ENCODE results near the gene TGFBR3.

TGFBR3 gene

GRCh38 chr1:91727763-91728162, 158.2 kb downstream of the TGFBR3 start:
- H3K4me1 ChIP-seq (ENCODE audit: insufficient read depth, low read length), result no peaks in the 10 kb centered on the region
- no peak overlapping the region for H3K4me2 ChIP-seq (ENCODE audit: insufficient read depth, low read length)
- no peak overlapping the region for H2AFZ ChIP-seq (ENCODE audit: low read depth, low read length)
- no peak for ATAC-seq (ENCODE audit: insufficient read depth, low read depth)
- H3K27me3 ChIP-seq (ENCODE audit: insufficient read depth, low read length, poor library complexity), result no peaks in the 10 kb centered on the region
- H3K9me3 ChIP-seq (ENCODE audit: insufficient read depth, low read length, severe bottlenecking), result no peaks in the 10 kb centered on the region
- no peak overlapping the region for H3K9ac ChIP-seq (ENCODE audit: low read depth, low read length)
- no peaks in the 10 kb centered on the region for H4K20me1 ChIP-seq (ENCODE audit: insufficient read depth, low read length)
- no peak for DNase-seq
- H3K79me2 ChIP-seq (ENCODE audit: insufficient read depth, low read length), result no peaks in the 10 kb centered on the region
- H3K27ac ChIP-seq (ENCODE audit: low read length), result no peak overlapping the region
- H3K4me3 ChIP-seq (ENCODE audit: low read depth in 1 of 2, low read length in 2 of 2), result no peak overlapping the region
- no peaks in the 10 kb centered on the region for H3K36me3 ChIP-seq (ENCODE audit: insufficient read depth, low read length)
- TF ChIP-seq EZH2 (IDR thresholded peaks at IDR 0.05; ENCODE audit: borderline replicate concordance, low read depth, low read length, severe bottlenecking) (no peak), CTCF (IDR thresholded peaks at IDR 0.05; ENCODE audit: borderline replicate concordance, extremely low read depth, low read length, poor library complexity, severe bottlenecking) (no peak)

- Histone ChIP-seq H4K20me1 (ENCODE audit: insufficient read depth, low read length) (no peaks in the 10 kb centered on the region), H3K9ac (ENCODE audit: low read depth, low read length) (no peak overlapping the region), H3K4me3 (ENCODE audit: low read depth in 1 of 2, low read length in 2 of 2) (no peak overlapping the region), H3K4me1 (ENCODE audit: insufficient read depth, low read length) (no peaks in the 10 kb centered on the region), H3K9me3 (ENCODE audit: insufficient read depth, low read length, severe bottlenecking) (no peaks in the 10 kb centered on the region), H3K79me2 (ENCODE audit: insufficient read depth, low read length) (no peaks in the 10 kb centered on the region), H3K36me3 (ENCODE audit: insufficient read depth, low read length) (no peaks in the 10 kb centered on the region), H3K27me3 (ENCODE audit: insufficient read depth, low read length, poor library complexity) (no peaks in the 10 kb centered on the region), H3K27ac (ENCODE audit: low read length) (no peak overlapping the region), H3K4me2 (ENCODE audit: insufficient read depth, low read length) (no peak overlapping the region), H2AFZ (ENCODE audit: low read depth, low read length) (no peak overlapping the region)
- ATAC-seq (ENCODE audit: insufficient read depth, low read depth) (no peak), DNase-seq (no peak)
- no peak for TF ChIP-seq EZH2 (IDR thresholded peaks at IDR 0.05; ENCODE audit: borderline replicate concordance, low read depth, low read length, severe bottlenecking)
- TF ChIP-seq CTCF (IDR thresholded peaks at IDR 0.05; ENCODE audit: borderline replicate concordance, extremely low read depth, low read length, poor library complexity, severe bottlenecking), result no peak
Measured at GRCh38 chr1:91725989-91726721, 159.8 kb downstream of the TGFBR3 start.

GRCh38 chr1:91725618-91725988, 160.3 kb downstream of the TGFBR3 start:
- H3K4me3 ChIP-seq (ENCODE audit: low read depth in 1 of 2, low read length in 2 of 2), result no peak overlapping the region

More at GRCh38 chr1:91725618-91725988, 160.3 kb downstream of the TGFBR3 start:
- Histone ChIP-seq H3K27ac (ENCODE audit: low read length) (no peak overlapping the region), H3K4me1 (ENCODE audit: insufficient read depth, low read length) (no peaks in the 10 kb centered on the region), H3K27me3 (ENCODE audit: insufficient read depth, low read length, poor library complexity) (no peaks in the 10 kb centered on the region), H3K79me2 (ENCODE audit: insufficient read depth, low read length) (no peaks in the 10 kb centered on the region), H2AFZ (ENCODE audit: low read depth, low read length) (no peak overlapping the region), H3K9me3 (ENCODE audit: insufficient read depth, low read length, severe bottlenecking) (no peaks in the 10 kb centered on the region), H3K36me3 (ENCODE audit: insufficient read depth, low read length) (no peaks in the 10 kb centered on the region), H4K20me1 (ENCODE audit: insufficient read depth, low read length) (no peaks in the 10 kb centered on the region), H3K9ac (ENCODE audit: low read depth, low read length) (no peak overlapping the region), H3K4me2 (ENCODE audit: insufficient read depth, low read length) (no peak overlapping the region)
- no peak for TF ChIP-seq CTCF (IDR thresholded peaks at IDR 0.05; ENCODE audit: borderline replicate concordance, extremely low read depth, low read length, poor library complexity, severe bottlenecking)
- TF ChIP-seq EZH2 (IDR thresholded peaks at IDR 0.05; ENCODE audit: borderline replicate concordance, low read depth, low read length, severe bottlenecking), result no peak
- ATAC-seq (ENCODE audit: insufficient read depth, low read depth) (no peak), DNase-seq (no peak)

Measured in DND-41 (cell line).